M059J (cell line): ENCODE measurements around the gene ESPN. TPM values are rescaled to one million over a fixed set of nuclear protein-coding genes. Genes with fewer than 3 reads are reported as not detected.
"Not testable (repeated sequence)": the region's sequence is repeated elsewhere in the genome, so short reads cannot be mapped to it uniquely, and the experiment has no call there.

Source experiments
- DNase-seq: peaks from one replicate; pipeline ENCODE4 v3.0.0-alpha.2; 2012; ENCODE audit warnings: low read depth
- total RNA-seq: library from RNA; depleted of rRNA; stranded (reverse); fragments of >200 nt; shearing (Covaris generic); gene quantifications from 2 replicates; pipeline ENCODE4 v1.2.3, GENCODE V29; 2014

Gene ESPN
- total RNA-seq, 1 experiment from 2014 or later = 0.02 TPM

- DNase-seq = no peak
Observed at GRCh38 chr1:6483017-6483760, 58.6 kb downstream of the ESPN start.

GRCh38 chr1:6483761-6484117, 59.2 kb downstream of the ESPN start:
- DNase-seq = no peak

DNA sequence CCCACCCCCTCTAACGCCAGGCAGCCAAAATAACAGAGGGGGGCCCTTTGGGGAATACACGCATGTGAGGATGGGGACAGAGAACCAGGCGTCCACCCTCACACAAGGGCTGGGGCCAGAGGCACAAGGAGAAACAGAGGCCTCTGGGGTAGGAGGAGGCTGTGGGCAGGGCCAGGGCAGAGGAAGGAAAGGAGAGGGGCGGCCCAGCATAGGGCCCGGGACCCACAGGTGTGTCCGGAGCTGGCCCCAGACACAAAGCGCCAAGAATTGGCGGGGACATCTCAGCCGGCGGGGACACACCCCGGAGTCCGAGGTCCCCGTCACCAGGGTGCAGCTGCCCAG, 60.2 kb downstream of the ESPN start:
- DNase-seq = no peak

- DNase-seq = no peak
Observed at GRCh38 chr1:6485168-6486101, 60.9 kb downstream of the ESPN start.

DNA sequence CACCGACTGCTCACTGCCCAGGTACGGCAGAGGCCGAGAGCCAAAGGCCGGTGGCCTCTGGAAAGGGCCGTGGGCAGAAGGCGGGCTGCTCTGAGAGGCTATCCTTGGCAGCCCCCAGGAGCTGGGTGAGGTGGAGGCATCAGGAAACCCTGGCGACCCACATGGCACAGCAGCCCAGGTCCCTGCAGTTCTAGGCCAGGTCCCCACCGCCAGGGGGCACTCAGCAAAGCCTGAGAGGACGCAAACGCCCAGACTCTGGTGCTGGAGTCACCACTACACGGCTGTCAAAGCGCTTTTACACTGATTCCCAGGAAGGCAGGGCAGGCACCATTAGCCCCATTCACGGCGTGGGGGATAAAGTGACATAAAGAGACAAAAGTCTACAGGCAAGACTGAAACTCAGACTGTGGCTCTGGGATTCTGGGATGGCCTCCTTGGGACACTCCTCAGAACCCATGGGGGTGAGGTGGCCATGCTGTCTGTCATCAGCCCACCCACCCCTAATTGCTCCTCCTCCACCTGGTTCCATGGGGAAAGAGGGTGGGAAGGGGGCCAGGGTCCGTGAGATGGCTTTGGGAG, 61.9 kb downstream of the ESPN start:
- DNase-seq = peak; percentile 67

DNA sequence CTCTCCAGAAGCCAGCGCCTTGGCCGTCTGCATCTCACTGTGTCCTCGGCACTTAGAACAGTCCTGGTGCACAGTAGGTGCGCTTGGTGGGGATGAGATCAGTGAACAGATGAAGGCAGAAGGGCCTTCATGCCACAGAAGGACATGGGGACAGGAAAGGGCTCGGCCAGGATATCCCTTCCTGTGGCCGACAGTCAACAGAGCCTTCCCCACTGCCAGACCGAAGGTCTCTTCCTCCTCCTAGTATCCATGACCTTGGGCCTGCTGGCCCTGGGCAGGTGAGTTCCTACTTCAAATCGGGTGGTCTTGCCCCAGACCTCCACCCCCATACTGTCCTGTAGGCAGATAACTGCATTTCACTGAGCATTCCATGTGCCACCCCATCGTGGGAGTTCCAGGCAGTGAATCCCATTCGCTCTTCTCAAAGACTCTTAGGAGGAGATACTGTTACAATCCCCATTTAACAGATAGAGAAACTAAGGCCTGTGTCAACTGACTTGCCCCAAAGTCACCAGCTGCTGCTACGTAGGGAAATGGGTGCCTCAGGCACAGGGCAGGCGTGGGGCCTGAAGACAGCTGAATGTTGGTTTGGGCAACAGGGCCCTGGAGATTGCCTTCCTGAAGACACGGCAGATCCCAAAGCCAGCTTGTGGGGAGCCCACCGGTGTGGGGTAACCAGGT, 63.4 kb downstream of the ESPN start:
- no peak for DNase-seq

- DNase-seq = no peak
Observed at GRCh38 chr1:6488602-6489382, 64.2 kb downstream of the ESPN start.

GRCh38 chr1:6489383-6489765, 64.8 kb downstream of the ESPN start:
- DNase-seq = no peak

DNA sequence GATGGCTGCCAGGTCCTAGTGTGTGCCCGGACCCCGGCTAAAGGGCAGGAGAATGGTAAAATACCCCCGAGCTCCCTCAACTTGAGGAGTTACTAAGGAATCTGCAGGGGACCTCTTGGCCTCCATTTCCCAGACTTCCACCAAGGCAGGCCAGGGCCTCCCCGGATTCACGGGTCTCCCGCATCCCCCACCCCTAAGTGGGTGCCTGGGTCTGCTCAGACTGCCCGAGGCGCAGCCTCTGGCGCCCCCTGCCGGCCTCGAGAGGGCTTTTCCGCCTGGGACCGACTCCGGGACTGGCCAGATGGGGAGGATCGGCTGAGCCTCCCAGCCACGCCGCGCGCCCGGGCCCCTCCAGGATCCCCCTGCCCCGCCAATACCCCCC, 65.2 kb downstream of the ESPN start:
- peak; percentile 67 for DNase-seq

DNA sequence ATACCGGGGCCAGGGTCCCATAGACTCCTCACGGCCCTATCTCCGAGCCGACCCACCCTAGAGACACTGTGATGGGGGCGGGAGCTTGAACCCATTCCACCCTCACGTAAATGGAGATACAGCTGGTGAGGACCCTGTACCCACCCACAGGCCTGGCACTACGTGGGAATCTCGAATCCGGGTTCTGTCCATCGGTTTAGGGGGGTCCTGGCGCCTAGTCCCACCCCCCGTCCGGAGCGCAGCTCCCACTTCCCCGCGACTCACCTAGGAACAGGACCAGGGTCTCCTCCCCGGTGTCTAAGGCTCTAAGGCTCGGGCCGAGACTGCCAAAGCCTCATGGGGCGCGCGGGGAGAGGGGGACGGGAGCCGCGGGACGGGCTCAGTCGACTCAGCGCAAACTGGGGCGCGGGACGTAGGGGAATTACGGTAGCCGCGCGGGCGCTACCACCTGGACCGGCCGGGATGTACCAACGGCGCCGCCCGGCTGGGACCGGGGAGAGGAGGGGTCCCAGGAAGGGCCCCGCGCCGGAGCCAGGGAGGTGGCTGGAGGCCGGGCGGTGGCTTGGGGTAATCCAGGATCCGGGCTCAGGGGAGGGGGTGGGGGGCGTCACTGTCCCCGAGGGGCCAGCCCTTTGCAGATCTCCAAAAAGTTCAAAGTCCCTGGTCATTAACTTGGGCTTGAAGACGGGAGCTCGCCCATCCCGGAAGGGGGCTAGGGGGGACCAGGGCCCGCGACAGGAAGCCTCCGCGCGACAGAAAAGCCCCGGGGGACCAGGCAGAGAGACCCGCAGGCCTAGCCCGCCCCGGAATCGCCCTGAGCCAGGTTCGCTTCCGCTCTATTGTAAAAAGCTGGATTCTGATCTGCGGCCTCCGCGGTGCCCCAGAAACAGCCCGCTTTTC, 65.9 kb downstream of the ESPN start:
- peak; percentile 81 for DNase-seq

GRCh38 chr1:6491081-6491449, 66.5 kb downstream of the ESPN start:
- no peak for DNase-seq

DNA sequence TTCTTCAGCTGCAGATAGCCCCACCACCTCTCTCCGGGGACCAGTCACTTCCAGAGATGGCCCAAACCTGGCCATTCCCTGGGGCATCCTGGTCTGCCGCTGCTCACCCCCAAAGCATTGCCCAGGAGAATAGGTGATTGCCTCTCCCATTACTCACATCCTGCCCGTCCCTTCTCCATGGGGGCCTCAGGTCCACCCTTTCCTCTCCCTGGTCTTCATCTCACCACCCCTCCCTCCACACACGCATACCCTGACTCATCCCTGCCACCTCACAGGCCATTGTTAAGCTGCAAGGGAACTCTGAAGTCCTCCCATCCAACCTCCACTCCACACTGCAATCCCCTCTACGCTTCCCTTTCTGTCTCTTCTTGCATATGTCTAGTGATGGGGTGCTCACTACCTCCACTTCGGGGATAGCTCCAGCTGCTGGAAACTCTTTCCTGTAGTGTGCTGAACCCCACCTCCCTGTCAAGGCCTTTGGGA, 66.9 kb downstream of the ESPN start, which contains the start of gene PLEKHG5:
Gene PLEKHG5, minus strand, starts transcription at position 188 of the 483 bp plus-strand sequence. CDS start 14,096 bp downstream, outside the sequence.
- peak; percentile 96 for DNase-seq

DNA sequence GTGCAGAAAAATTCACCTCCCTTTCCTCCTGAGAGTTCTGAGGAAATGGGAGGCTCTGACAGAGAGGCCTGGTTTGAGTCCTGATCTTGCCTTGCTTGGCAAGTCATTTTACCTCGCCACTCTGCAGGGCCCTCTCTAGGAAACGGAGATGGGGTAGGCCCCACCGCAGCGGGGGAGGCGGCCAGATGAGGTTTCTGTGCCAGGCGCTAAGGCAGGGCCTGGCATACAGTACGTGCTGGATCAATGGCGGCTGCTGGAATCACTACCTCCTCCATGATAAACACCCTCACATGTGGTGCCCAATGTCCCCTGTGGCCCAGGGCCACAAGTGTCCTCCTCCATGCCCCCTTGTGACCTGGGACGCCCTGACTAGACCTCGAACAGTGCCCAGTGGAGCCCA, 67.4 kb downstream of the ESPN start:
- peak; percentile 47 for DNase-seq

DNA sequence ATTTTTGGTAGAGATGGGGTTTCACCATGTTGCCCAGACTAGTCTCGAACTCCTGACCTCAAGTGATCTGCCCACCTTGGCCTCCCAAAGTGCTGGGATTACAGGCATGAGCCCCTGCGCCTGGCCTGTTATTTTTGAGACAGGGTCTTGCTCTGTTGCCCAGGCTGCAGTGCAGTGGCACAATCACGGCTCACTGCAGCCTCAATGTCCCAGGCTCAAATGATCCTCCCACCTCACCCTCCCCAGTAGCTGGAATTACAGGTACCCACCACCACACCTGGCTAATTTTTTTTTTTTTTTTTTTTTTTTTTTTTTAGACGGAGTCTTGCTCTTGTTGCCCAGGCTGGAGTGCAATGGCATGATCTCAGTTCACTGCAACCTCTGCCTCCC, 69.3 kb downstream of the ESPN start:
- not testable (repeated sequence) for DNase-seq

DNA sequence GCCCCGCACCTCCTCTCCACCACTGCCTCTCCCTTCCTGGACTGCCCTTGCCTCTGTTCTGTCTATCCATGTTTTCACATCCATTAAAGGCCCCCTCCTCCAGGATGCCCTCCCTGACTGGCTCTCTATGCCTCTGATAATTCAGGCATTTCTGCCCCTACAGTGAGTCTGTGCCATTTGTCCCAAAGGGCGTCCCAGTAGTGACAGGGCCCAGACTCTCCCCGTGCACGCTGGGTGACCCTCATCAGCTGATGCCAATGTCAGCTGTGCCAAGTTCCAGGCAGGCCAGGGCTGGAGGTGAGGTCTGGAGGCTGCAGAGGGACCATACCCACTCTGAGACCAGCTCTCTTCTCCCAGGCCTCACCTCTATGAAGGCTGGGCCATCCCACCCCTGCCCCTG, 70.1 kb downstream of the ESPN start:
- DNase-seq = no peak

DNA sequence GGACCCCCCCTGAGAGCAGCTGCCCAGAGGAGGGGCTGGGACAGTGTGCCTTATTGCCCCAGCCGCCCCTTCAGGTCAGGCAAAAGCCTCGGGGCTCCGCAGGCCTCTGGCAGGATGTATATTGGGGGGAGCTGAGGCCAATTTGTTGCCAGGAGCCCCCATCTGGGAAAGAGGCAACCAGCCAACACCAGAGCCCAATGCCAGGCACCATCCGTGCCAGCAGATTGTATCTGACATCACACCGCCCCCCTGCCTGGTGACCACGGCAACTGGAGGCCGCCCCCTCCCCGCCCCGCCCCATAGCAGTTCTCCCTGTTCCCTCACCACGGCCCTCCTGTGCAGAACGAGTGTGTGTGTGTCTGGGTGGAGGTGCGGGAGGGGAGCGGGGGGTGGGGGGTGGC, 70.5 kb downstream of the ESPN start:
- no peak for DNase-seq

DNA sequence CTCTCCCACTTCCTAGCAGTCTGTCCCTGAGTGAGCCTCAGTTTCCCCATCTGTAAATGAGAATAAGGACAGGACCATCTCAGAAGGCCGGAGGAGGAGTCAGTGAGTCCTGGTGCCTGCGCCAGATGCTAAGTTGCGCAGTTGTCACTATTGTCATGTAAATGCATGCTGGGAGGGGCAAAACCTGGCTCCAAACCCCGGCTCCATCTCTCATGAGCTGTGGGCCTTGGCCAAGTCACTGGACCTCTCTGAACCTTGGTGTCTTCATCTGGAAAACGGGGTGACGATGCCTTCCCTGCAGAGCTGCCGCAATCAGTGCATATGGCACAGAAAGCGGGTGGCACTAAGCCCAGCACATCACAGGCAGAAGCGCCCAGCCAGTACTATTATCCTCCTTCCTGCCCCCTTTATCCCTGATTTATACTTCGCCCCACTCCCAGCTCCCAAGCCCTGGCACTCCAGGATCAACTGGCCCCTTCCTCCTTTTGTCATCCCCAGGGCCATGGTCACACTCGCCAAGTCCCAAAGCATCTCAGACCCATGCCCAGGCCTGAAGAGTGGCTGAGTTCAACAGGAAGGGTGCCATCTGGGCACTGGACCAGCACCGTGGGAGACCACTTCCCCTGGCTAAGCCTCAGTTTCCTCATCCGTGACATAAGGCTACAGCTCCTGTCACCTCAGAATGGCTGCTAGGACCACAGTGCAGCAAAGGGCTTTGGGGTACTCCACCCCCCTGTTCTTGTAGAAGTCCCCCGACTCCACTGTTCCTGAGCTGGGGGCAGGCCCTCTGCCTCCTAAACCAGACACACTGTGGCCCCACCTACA, 71.2 kb downstream of the ESPN start:
- no peak for DNase-seq

DNA sequence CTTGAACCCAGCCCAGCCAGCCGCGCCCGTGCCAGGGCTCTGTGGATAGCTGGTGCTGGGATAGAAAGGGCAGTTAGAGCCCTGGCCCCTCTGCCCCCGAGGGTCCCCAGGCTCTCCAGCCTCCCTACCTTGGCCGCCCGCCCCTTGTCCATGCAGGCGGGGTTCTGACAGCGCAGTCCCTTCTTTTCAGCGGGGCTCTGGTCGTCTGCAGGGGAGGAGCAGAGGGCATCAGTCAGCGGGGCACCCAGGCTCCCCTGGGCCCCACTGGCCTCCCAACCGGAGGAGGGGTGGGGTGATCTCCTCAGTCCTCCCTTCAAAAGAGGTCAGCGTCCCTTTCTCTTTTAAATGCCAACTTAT, 71.8 kb downstream of the ESPN start:
- DNase-seq = no peak

DNA sequence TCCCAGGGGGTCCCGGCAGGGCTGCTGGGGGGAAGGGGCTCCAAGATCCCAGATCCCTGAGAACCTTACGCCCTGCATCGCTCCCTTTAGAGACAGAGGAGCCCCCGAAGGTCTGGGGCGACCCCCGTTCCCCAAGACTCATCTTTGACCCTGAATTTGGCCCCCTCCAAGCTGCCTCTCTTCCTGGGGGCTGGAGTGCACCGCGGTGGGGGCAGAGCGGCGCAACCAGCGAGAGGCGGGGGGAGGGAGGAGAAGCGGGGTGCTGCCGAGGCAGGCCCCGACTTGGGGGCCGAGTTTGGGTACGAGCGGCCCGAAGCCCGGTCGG, 72.3 kb downstream of the ESPN start:
- DNase-seq = no peak
